Measurements from ENCODE around the gene ACTN3. TPM values are rescaled to one million over a fixed set of nuclear protein-coding genes. Genes with fewer than 3 reads are reported as not detected.

ACTN3 gene
- total RNA-seq, 1 experiment from 2014 or later = 18.5 TPM

GRCh38 chr11:66589996-66590675, 43.4 kb downstream of the ACTN3 start:
- Mint-ChIP-seq H3K27me3 (ENCODE audit: low read depth) (peaks cover 57% of the 10 kb centered on the region), H3K4me1 (peaks cover 11% of the 10 kb centered on the region), H3K27ac (no peak overlapping the region), H3K9me3 (peaks cover 37% of the 10 kb centered on the region), H3K4me3 (no peak overlapping the region), H3K36me3 (peaks cover 18% of the 10 kb centered on the region)
- TF ChIP-seq ATF1 (CRISPR knock-in tag; IDR thresholded peaks at IDR 0.05) (no peak), NFATC4 (CRISPR knock-in tag; IDR thresholded peaks at IDR 0.05) (no peak), ZSCAN18 (CRISPR knock-in tag; IDR thresholded peaks at IDR 0.05) (no peak), IRF1 (CRISPR knock-in tag; IDR thresholded peaks at IDR 0.05) (no peak), NFE2L1 (CRISPR knock-in tag; IDR thresholded peaks at IDR 0.05) (no peak), NR3C1 (CRISPR knock-in tag; conservative IDR thresholded peaks at IDR 0.05; ENCODE audit: low read depth) (no peak), MYBL2 (CRISPR knock-in tag; IDR thresholded peaks at IDR 0.05) (no peak), E2F5 (CRISPR knock-in tag; IDR thresholded peaks at IDR 0.05) (no peak), SP1 (CRISPR knock-in tag; conservative IDR thresholded peaks at IDR 0.05) (no peak), GTF2I (CRISPR knock-in tag; conservative IDR thresholded peaks at IDR 0.05) (no peak), PRDM15 (CRISPR knock-in tag; IDR thresholded peaks at IDR 0.05) (no peak), USF1 (CRISPR knock-in tag; IDR thresholded peaks at IDR 0.05) (no peak), ATF2 (CRISPR knock-in tag; IDR thresholded peaks at IDR 0.05; ENCODE audit: borderline replicate concordance, low read depth) (no peak), ESRRA (CRISPR knock-in tag; IDR thresholded peaks at IDR 0.05; ENCODE audit: borderline replicate concordance) (no peak)
- no peak for DNase-seq (ENCODE audit: low spot score)
- ChIA-PET POLR2A (no interaction called here), CTCF (no interaction called here)
- no peak for ATAC-seq

- TF ChIP-seq NR1H2 (CRISPR knock-in tag; IDR thresholded peaks at IDR 0.05) = no peak
- TF ChIP-seq USF2 (CRISPR knock-in tag; IDR thresholded peaks at IDR 0.05) = no peak
- TF ChIP-seq FOXK1 (CRISPR knock-in tag; IDR thresholded peaks at IDR 0.05) = no peak
- no peak for TF ChIP-seq NFATC4 (CRISPR knock-in tag; IDR thresholded peaks at IDR 0.05)
- TF ChIP-seq NR2C2 (CRISPR knock-in tag; IDR thresholded peaks at IDR 0.05) = no peak
- no peak for TF ChIP-seq ARID4B (CRISPR knock-in tag; IDR thresholded peaks at IDR 0.05; ENCODE audit: borderline replicate concordance)
- H3K36me3 Mint-ChIP-seq = peaks cover 18% of the 10 kb centered on the region
- peaks cover 28% of the 10 kb centered on the region for H3K9me3 Mint-ChIP-seq
- ChIA-PET CTCF (interaction anchor here (0.6 kb wide), 1 partner anchor 23 kb away, joined by 4 read pairs; no protein-coding TSS in a partner anchor), POLR2A (interaction anchor here (0.7 kb wide), 1 partner anchor 47 kb away, joined by 4 read pairs; no protein-coding TSS in a partner anchor)
- no peak overlapping the region for H3K27ac Mint-ChIP-seq
- ATAC-seq (no peak), DNase-seq (ENCODE audit: low spot score) (no peak)
- peaks cover 49% of the 10 kb centered on the region for H3K27me3 Mint-ChIP-seq (ENCODE audit: low read depth)
- H3K4me1 Mint-ChIP-seq = peaks cover 11% of the 10 kb centered on the region
- no peak overlapping the region for H3K4me3 Mint-ChIP-seq
Measured at GRCh38 chr11:66591175-66591574, 44.5 kb downstream of the ACTN3 start.
